Endothelial cell (in vitro differentiated cells): Measurements from ENCODE around the gene CXCR4. TPM values are rescaled to one million over a fixed set of nuclear protein-coding genes. Genes with fewer than 3 reads are reported as not detected.
A peak's percentile ranks its signal among the peaks of the same experiment; 100 is the strongest.

Experiments used
- DNase-seq: peaks from one replicate; pipeline ENCODE4 v3.0.0; 2021; ENCODE audit warnings: low spot score
- H3K27ac Mint-ChIP-seq: one replicate; pipeline ENCODE4 v1.8.0; 2021; ENCODE audit warnings: mixed read lengths, inconsistent platforms; ENCODE audit not compliant: unreplicated experiment
- H3K27me3 Mint-ChIP-seq: one replicate; pipeline ENCODE4 v1.8.0; 2021; ENCODE audit warnings: mild to moderate bottlenecking, moderate library complexity, mixed read lengths, inconsistent platforms; ENCODE audit not compliant: unreplicated experiment
- H3K36me3 Mint-ChIP-seq: one replicate; pipeline ENCODE4 v1.8.0; 2021; ENCODE audit warnings: mild to moderate bottlenecking, low read depth, mixed read lengths, inconsistent platforms; ENCODE audit not compliant: unreplicated experiment
- H3K4me1 Mint-ChIP-seq: one replicate; pipeline ENCODE4 v1.8.0; 2021; ENCODE audit warnings: mild to moderate bottlenecking, mixed read lengths, inconsistent platforms; ENCODE audit not compliant: unreplicated experiment
- H3K4me3 Mint-ChIP-seq: one replicate; pipeline ENCODE4 v1.8.0; 2021; ENCODE audit warnings: mild to moderate bottlenecking, mixed read lengths, inconsistent platforms; ENCODE audit not compliant: unreplicated experiment
- H3K9me3 Mint-ChIP-seq: one replicate; pipeline ENCODE4 v1.8.0; 2021; ENCODE audit warnings: mixed read lengths, inconsistent platforms; ENCODE audit not compliant: unreplicated experiment
- total RNA-seq: library from RNA; stranded (reverse); fragmentation: NEBNext Ultra II Directional; extraction: Animal tissue kit (Norgen Biotek cat#: 25700); gene quantifications from one replicate; pipeline ENCODE4 v1.2.1, GENCODE V29; 2021; ENCODE audit not compliant: unreplicated experiment
- TF ChIP-seq, protein P1 (sequence below): fragments of 200-600 bp; sonication (generic); IDR thresholded peaks from one replicate; pipeline ENCODE4 v1.5.0; 2021; ENCODE audit warnings: antibody characterized with exemption; ENCODE audit not compliant: unreplicated experiment

The CXCR4 gene
- total RNA-seq, 1 donor from 2014 or later, result 255 TPM

DNA sequence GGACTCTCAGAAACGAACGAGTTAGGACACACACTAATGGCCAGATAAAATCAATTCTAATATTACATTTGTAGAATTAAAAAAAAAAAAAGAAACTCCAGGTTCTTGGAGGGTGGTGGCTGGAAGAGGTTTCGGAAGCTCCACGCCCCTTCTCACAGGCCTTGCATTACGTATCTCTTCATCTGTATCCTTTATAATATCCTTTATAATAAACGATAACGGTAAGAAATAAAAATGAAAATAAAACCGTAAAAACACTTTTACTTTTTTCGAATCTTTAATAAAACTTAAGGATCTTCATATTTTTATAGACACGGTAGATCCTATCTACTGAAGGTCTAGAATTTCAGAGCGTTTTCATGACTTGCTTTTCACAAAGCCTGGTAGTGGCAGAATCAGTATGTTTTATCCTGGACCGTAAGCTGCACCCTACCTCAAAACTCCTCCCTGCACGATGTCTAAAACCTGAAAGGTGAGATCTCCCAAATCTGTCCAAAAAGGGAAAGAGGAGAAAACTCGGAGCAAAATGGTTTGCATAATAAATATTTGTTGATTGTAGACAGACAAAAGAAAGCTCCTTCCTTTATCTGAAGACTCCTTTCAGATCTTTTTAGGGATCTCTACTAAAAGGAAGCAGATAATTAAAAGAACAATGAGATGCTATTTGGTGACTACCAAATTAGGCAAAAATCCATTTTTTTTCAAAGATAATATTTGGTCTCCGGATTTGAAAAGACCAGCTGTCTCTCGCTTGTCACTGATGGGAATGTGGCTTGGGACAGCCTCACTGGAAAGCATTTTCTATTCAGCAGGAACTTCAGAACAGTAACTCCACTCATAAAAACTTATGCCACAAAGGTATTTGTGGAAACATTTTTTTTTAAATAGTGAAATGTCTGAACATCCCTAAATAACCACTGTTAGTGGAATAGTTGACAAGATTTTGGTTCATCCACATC, 2.0 kb upstream of the CXCR4 start:
- Mint-ChIP-seq H3K27me3 (peaks cover 10% of the 10 kb centered on the region), H3K4me3 (peak overlapping the region; percentile 97), H3K36me3 (peaks cover 11% of the 10 kb centered on the region), H3K9me3 (no peaks in the 10 kb centered on the region), H3K27ac (no peak overlapping the region), H3K4me1 (peaks cover 26% of the 10 kb centered on the region)
- TF ChIP-seq, protein P1, sequence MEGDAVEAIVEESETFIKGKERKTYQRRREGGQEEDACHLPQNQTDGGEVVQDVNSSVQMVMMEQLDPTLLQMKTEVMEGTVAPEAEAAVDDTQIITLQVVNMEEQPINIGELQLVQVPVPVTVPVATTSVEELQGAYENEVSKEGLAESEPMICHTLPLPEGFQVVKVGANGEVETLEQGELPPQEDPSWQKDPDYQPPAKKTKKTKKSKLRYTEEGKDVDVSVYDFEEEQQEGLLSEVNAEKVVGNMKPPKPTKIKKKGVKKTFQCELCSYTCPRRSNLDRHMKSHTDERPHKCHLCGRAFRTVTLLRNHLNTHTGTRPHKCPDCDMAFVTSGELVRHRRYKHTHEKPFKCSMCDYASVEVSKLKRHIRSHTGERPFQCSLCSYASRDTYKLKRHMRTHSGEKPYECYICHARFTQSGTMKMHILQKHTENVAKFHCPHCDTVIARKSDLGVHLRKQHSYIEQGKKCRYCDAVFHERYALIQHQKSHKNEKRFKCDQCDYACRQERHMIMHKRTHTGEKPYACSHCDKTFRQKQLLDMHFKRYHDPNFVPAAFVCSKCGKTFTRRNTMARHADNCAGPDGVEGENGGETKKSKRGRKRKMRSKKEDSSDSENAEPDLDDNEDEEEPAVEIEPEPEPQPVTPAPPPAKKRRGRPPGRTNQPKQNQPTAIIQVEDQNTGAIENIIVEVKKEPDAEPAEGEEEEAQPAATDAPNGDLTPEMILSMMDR, result no peak
- DNase-seq, result no peak

DNA sequence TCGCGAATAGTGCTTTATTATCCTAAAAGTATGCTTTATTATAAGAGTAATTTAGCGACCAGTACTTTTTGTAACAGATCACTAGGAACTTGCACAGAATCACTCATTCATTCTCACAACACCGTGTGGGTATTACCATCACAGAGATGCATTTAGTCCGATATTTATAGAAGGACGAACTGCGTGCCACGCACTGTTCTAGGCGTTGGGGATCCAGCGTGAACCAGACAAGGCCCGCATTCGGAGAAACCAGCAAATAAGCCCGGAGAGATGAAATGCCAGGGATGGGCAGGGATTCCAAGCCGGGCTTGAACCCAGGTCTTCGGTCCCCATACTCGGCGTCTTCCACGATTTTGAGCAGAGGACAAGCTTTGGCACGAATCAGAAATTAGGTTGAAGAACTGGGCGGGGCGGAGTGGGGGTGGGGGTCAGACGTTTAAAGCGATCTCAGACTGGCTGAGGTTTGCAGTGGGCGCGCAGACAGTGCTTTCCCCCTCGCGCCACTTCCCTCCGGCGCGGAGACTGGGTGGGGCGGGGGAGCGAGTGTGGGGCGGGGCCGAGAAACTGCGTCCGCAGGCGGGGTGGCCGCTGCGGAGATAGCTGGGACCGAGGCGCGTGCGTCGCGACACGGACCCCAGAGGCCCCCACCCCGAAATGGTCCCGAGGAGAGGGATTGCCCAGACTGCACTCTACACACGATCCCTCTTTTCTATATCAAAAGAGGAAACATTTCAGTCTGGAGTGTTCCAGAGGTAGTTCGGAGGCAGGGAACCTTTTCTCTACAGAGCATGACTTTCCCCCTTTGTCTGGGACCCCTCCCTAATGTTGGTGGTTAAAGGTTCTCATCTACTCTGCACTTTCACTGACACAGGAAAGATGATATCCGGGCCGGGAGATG, 1.1 kb upstream of the CXCR4 start:
- Mint-ChIP-seq H3K36me3 (peaks cover 21% of the 10 kb centered on the region), H3K27me3 (peaks cover 11% of the 10 kb centered on the region), H3K4me3 (peak overlapping the region; percentile 97), H3K9me3 (no peaks in the 10 kb centered on the region), H3K27ac (no peak overlapping the region), H3K4me1 (peaks cover 33% of the 10 kb centered on the region)
- TF ChIP-seq, protein P1, result no peak
- DNase-seq, result peak; percentile 62

DNA sequence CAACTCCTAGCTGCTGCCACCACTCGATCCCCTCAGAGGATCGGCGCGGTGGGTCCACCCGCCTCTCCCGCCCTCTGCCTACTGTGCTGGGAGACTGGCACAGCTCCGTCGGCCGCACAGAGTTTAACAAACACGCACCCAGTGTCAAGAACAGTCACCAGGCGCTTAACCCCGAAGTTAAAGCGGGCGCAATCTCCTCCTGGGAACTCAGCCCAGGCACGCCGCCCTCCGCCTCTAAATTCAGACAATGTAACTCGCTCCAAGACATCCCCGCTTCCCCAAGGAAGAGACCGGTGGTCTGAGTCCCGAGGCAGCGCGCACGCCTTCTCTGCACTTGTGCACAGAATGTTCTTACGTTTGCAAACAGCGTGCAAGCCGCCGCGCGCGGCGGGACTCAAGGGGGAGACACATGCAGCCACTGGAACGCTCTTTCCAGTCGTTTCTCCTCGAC, 533 bp downstream of the CXCR4 start:
- peak overlapping the region; percentile 97 for H3K4me3 Mint-ChIP-seq
- TF ChIP-seq, protein P1, result no peak
- peaks cover 11% of the 10 kb centered on the region for H3K27me3 Mint-ChIP-seq
- H3K36me3 Mint-ChIP-seq, result peaks cover 30% of the 10 kb centered on the region
- DNase-seq, result peak; percentile 46
- H3K4me1 Mint-ChIP-seq, result peaks cover 46% of the 10 kb centered on the region
- no peak overlapping the region for H3K27ac Mint-ChIP-seq
- H3K9me3 Mint-ChIP-seq, result no peaks in the 10 kb centered on the region

DNA sequence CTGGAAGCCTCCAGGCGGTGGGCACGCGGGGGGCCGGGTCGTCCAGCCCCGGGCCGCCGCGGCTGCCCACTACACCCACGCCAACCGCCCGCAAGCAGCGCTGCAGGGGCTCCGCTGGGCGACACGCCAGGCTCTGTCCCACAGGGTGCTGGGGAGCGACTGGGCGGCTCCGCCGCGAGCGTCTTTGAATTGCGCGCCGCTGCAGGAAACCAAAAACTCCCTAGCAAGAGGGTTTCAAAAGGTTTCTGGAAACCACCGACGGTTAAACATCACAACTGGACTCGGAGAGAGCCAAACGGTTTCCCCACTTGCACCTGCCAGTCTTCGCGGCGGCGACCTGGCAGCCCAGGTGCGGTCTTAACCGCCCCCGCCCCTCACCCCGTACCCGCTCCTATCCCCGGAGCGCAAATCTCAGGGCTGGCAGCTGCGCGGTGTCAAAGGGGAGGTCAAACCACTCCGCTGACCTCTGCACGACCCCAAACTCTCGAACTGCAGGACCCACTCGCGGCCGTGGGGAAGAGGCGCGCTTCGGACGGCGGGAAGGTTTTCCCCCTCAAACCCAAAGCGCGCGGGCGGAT, 1.0 kb downstream of the CXCR4 start:
- H3K9me3 Mint-ChIP-seq, result no peaks in the 10 kb centered on the region
- peaks cover 11% of the 10 kb centered on the region for H3K27me3 Mint-ChIP-seq
- peak overlapping the region; percentile 97 for H3K4me3 Mint-ChIP-seq
- peaks cover 48% of the 10 kb centered on the region for H3K4me1 Mint-ChIP-seq
- H3K36me3 Mint-ChIP-seq, result peaks cover 30% of the 10 kb centered on the region
- DNase-seq, result peak; percentile 14
- TF ChIP-seq, protein P1, result no peak
- no peak overlapping the region for H3K27ac Mint-ChIP-seq
